Panc1 (cell line): Measurements from ENCODE around the gene DNAAF6.

Experiments used
- CTCF ChIP-seq: fragments of 450-650 bp; IDR thresholded peaks from 2 replicates; pipeline ENCODE4 v1.5.1; 2017; ENCODE audit warnings: mild to moderate bottlenecking
- POLR2AphosphoS5 ChIP-seq: IDR thresholded peaks from 2 replicates; pipeline ENCODE4 v1.6.1; 2012; ENCODE audit warnings: mild to moderate bottlenecking, low read depth, low read length, moderate library complexity
- REST ChIP-seq, 2 experiments: IDR thresholded peaks; 2 replicates each; pipeline ENCODE4 v1.6.1; 2011 to 2012; ENCODE audit warnings: low read depth in 2 of 2, control low read depth in 1 of 2, low read length in 1 of 2, mild to moderate bottlenecking in 1 of 2, moderate library complexity in 1 of 2; ENCODE audit not compliant: insufficient read depth in 1 of 2
- SIN3A ChIP-seq: IDR thresholded peaks from 2 replicates; pipeline ENCODE4 v1.6.1; 2012; ENCODE audit warnings: low read depth, mild to moderate bottlenecking, low read length, moderate library complexity, borderline replicate concordance; ENCODE audit not compliant: insufficient read depth
- TCF7L2 ChIP-seq: IDR thresholded peaks from 2 replicates; pipeline ENCODE4 v1.6.1; 2011; ENCODE audit warnings: mild to moderate bottlenecking, low read depth, low read length, inconsistent platforms

GRCh38 chrX:107206697-107207065 lies 270 bp downstream of the DNAAF6 start:
- TF ChIP-seq CTCF (no peak), POLR2AphosphoS5 (no peak), REST (IDR thresholded peaks at IDR 0.05; ENCODE audit: insufficient read depth in 1 of 2, low read depth in 2 of 2, low read length in 1 of 2) (no peak), SIN3A (no peak), TCF7L2 (no peak)
